ACC112 (cell line): ENCODE data around the gene CUZD1.

Experiments used
- H2AFZ ChIP-seq: fragments of 200-600 bp; sonication (generic); one replicate; pipeline ENCODE4 v1.6.0; 2017; ENCODE audit warnings: antibody characterized with exemption, low read length; ENCODE audit not compliant: unreplicated experiment
- H3K27ac ChIP-seq: fragments of 200-600 bp; sonication (generic); 2 replicates; pipeline ENCODE4 v1.5.1; 2014; ENCODE audit warnings: low read depth, mild to moderate bottlenecking, antibody characterized with exemption, low read length, moderate library complexity
- H3K27me3 ChIP-seq: fragments of 200-600 bp; sonication (generic); 2 replicates; pipeline ENCODE4 v1.6.1; 2014; ENCODE audit warnings: mild to moderate bottlenecking, antibody characterized with exemption, low read length, moderate library complexity, mixed read lengths; ENCODE audit not compliant: insufficient read depth
- H3K36me3 ChIP-seq: fragments of 200-600 bp; sonication (generic); 2 replicates; pipeline ENCODE4 v1.6.1; 2016; ENCODE audit warnings: mild to moderate bottlenecking, antibody characterized with exemption, low read length, moderate library complexity, mixed read lengths; ENCODE audit not compliant: insufficient read depth
- H3K4me1 ChIP-seq: fragments of 200-600 bp; sonication (generic); one replicate; pipeline ENCODE4 v1.6.1; 2016; ENCODE audit warnings: low read length, mixed read lengths; ENCODE audit not compliant: insufficient read depth, unreplicated experiment, control insufficient read depth
- H3K4me3 ChIP-seq: fragments of 200-600 bp; sonication (generic); 2 replicates; pipeline ENCODE4 v1.5.1; 2014; ENCODE audit warnings: mild to moderate bottlenecking, low read depth, low read length
- H3K79me2 ChIP-seq: fragments of 200-600 bp; sonication (generic); one replicate; pipeline ENCODE4 v1.6.0; 2016; ENCODE audit warnings: low read length; ENCODE audit not compliant: control insufficient read depth, unreplicated experiment, insufficient read depth

Gene CUZD1

DNA sequence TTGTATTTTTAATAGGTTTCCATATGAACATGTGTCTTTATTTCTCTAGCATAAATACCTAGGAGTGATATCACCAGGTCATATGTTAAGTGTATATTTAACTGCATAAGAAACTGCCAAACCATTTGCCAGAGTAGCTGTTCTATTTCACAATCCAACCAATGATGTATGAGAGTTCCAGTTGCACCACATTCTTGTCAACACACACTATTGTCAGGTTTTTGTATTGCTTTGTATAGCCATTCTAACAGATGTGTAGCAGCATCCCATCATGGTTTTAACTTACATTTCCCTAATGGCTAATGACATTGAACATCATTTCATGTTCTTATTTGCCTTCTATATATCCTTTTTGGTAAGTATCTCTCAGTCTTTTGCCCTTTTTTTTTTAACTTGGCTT is 4.1 kb downstream of the CUZD1 start:
- Histone ChIP-seq H3K4me1 (no peaks in the 10 kb centered on the region), H2AFZ (no peak overlapping the region), H3K27ac (no peak overlapping the region), H3K79me2 (no peaks in the 10 kb centered on the region), H3K27me3 (no peaks in the 10 kb centered on the region), H3K36me3 (peaks cover 44% of the 10 kb centered on the region), H3K4me3 (no peak overlapping the region)

DNA sequence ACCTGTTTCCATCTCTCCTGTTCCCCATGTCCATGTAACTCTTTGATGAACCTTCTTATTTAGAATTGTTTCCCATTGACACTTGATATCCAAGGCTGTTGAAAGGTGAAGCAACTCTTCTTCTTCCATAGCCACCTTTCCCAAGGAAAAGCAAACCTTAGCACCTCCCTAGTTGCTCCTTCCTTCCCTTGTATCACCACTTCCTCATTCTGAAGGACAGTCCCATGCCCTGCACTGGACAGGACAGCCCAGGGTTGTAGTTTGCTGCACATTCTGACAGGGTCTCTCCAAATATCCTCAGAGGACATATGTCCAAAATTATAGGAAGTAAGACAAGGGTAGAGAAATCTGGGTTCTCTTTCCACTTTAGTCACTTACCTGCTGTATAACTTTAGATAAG is 6.2 kb downstream of the CUZD1 start:
- no peak overlapping the region for H2AFZ ChIP-seq
- no peak overlapping the region for H3K4me3 ChIP-seq
- H3K36me3 ChIP-seq, result peaks cover 42% of the 10 kb centered on the region
- no peaks in the 10 kb centered on the region for H3K4me1 ChIP-seq
- no peaks in the 10 kb centered on the region for H3K27me3 ChIP-seq
- no peaks in the 10 kb centered on the region for H3K79me2 ChIP-seq
- H3K27ac ChIP-seq, result no peak overlapping the region

DNA sequence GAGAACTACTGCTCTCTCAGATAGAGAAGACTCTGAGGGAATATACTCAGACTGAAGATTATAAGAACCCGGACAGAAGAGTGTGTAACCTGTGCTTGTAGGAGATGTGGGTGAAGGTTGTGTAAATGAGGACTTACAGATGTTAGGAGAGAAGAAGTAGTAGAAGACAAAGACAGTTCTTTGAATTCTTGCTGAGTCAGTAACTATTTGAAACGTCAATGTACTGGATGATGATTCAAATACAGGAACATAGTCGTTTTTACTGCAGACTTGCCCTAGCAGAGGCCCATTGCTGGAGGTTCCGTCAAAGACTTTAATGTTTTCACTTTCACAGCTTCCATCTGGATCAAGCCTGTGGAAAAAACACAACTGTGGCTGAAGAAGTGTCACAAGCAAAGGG is 6.8 kb downstream of the CUZD1 start:
- Histone ChIP-seq H2AFZ (no peak overlapping the region), H3K79me2 (no peaks in the 10 kb centered on the region), H3K27ac (no peak overlapping the region), H3K4me3 (no peak overlapping the region), H3K27me3 (no peaks in the 10 kb centered on the region), H3K36me3 (peaks cover 44% of the 10 kb centered on the region), H3K4me1 (no peaks in the 10 kb centered on the region)

DNA sequence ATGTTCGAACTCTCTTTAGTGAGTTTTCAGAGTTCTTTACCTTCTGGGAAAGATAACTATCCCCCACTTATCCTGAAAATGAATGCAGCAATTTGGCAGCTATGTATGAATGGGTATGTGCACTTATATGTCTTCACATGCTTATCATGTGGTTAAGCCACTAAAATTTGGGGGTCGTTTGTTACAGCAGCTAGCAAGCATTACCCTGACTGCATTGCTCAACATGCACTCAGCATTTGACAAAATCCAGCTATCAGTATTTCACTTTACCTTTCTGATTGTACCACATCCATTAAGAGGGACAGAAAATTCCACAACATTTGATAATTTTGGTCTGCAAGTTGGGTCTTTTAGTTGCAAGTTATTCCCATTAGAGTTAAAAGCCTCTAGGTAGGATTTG is 9.7 kb downstream of the CUZD1 start:
- Histone ChIP-seq H3K27ac (no peak overlapping the region), H3K36me3 (peaks cover 37% of the 10 kb centered on the region), H3K4me1 (no peaks in the 10 kb centered on the region), H3K4me3 (no peak overlapping the region), H3K27me3 (no peaks in the 10 kb centered on the region), H3K79me2 (no peaks in the 10 kb centered on the region), H2AFZ (no peak overlapping the region)

DNA sequence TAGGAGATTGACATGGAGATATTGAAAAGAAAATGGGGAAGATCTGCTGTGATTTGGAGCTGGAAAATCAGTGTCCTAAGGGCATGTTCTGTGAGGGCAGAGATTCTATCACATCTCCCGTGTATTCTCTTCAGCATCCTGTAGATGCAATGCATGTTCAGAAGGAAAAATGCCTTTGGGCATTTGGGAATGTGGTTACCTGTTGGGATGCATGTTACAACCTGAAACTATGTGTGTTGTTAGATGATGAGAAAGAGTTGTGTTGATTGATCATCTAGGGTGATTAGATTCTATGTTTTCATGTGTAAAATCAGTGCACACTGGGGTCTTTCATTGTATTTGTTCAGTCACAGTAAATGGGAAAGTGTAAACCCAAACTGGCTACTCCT is 14.7 kb downstream of the CUZD1 start:
- Histone ChIP-seq H3K79me2 (no peaks in the 10 kb centered on the region), H3K27ac (no peak overlapping the region), H3K36me3 (peaks cover 18% of the 10 kb centered on the region), H3K27me3 (peaks cover 32% of the 10 kb centered on the region), H3K4me1 (no peaks in the 10 kb centered on the region), H2AFZ (no peak overlapping the region), H3K4me3 (no peak overlapping the region)

DNA sequence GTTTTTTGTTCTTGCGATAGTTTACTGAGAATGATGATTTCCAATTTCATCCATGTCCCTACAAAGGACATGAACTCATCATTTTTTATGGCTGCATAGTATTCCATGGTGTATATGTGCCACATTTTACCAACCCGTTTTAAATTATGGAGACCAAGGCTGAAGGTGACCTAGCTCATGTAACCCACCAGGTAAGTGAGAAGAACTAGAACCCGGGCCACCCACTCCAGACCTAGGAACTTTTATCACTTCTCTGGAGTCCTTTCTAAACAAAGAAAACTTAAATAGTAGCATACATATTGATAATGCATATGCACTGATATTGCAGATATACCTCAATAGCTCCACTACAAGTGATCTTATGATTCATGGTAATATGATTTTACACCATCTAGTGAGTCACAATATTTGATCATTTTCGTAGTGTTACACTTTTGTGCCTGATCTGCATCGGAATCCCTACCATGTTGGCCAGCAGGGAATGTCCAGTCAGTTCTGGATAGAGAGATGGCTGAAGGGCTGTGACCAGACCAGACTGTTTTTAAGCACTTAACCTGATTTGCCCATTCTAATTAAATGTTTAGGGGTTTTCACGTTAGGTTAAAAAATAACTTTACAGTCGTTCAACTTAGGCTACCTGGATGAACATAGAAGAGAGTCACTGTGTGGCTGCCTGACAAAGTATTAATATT is 15.2 kb downstream of the CUZD1 start:
- Histone ChIP-seq H3K4me1 (no peaks in the 10 kb centered on the region), H3K4me3 (no peak overlapping the region)

DNA sequence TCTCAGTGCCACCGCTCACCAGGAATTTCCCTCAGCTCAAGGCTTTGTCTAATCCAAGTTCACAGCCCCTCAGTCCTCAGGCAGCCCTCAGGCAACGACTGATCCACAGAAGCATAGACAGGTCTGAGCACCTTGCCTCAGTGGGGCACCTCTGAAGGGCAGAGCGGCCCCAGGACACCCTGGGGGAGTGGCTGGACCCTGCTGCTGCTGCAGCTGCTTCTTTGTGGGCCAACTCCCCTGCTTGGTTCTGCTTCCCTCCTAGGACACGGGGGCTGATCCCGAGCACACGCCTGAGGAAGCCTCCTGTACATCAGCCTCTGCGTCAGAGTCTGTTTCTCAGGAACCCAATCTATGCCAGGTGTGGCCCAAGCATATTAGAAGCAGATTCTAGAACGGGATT is 16.2 kb downstream of the CUZD1 start:
- Histone ChIP-seq H3K27ac (no peak overlapping the region), H3K36me3 (peaks cover 13% of the 10 kb centered on the region), H3K4me3 (no peak overlapping the region), H2AFZ (no peak overlapping the region), H3K79me2 (no peaks in the 10 kb centered on the region), H3K27me3 (peaks cover 47% of the 10 kb centered on the region), H3K4me1 (no peaks in the 10 kb centered on the region)

More for the DNA sequence above, 15.2 kb downstream of the CUZD1 start:
- Histone ChIP-seq H2AFZ (no peak overlapping the region), H3K36me3 (peaks cover 18% of the 10 kb centered on the region), H3K27ac (no peak overlapping the region), H3K27me3 (peaks cover 37% of the 10 kb centered on the region), H3K79me2 (no peaks in the 10 kb centered on the region)

DNA sequence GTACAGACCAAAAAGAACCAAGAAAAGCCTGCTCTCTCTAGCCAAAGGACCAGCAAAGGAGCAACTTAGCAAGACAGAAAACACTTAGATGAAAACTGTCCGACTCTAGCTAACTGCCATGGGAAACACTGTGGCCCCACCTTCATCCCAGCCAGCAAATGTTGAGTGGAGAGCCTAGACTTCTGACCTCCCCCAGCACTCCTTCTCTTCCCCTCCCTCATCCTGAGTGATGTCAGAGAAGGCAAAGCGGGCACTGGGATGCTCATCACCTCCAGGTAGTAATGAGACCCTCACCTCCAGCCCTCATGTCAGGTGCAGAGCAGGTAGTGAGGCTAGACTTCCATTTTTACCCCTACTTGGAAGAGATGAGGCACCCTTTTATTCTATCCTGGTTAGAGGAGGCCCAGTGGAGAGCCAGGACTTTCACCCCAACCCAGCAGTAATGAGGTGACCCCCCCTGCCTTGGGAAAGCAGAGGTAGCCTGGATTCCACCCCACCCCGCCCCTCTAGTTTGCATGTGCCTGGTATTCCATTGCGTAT is 16.9 kb downstream of the CUZD1 start:
- Histone ChIP-seq H3K36me3 (peaks cover 10% of the 10 kb centered on the region), H3K27me3 (peaks cover 53% of the 10 kb centered on the region), H3K4me3 (no peak overlapping the region)

DNA sequence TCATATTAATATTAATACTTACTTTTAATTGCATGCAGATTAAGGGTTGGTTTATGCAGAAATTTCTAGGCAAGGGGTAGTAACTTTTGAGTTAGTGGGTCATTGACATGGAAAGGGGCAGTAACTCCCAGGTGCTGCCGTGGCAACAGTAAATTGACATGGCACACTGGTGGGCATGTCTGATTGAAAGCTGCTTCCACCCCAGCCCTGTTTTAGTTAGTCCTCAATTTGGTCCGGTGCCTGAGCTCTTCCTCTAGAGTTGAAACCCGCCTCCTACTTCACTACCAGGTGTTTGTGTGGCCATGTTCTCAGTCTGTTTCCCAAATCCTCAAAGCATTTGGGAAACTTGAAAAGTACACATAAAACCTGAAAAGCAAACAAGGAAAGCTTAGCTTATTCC is 18.4 kb downstream of the CUZD1 start:
- H3K79me2 ChIP-seq, result no peaks in the 10 kb centered on the region
- peaks cover 3% of the 10 kb centered on the region for H3K36me3 ChIP-seq
- no peak overlapping the region for H2AFZ ChIP-seq
- H3K27ac ChIP-seq, result no peak overlapping the region
- peaks cover 68% of the 10 kb centered on the region for H3K27me3 ChIP-seq
- H3K4me3 ChIP-seq, result no peak overlapping the region
- no peaks in the 10 kb centered on the region for H3K4me1 ChIP-seq

More for the DNA sequence above, 16.9 kb downstream of the CUZD1 start:
- no peaks in the 10 kb centered on the region for H3K4me1 ChIP-seq
- no peak overlapping the region for H3K27ac ChIP-seq
- no peaks in the 10 kb centered on the region for H3K79me2 ChIP-seq
- H2AFZ ChIP-seq, result no peak overlapping the region

DNA sequence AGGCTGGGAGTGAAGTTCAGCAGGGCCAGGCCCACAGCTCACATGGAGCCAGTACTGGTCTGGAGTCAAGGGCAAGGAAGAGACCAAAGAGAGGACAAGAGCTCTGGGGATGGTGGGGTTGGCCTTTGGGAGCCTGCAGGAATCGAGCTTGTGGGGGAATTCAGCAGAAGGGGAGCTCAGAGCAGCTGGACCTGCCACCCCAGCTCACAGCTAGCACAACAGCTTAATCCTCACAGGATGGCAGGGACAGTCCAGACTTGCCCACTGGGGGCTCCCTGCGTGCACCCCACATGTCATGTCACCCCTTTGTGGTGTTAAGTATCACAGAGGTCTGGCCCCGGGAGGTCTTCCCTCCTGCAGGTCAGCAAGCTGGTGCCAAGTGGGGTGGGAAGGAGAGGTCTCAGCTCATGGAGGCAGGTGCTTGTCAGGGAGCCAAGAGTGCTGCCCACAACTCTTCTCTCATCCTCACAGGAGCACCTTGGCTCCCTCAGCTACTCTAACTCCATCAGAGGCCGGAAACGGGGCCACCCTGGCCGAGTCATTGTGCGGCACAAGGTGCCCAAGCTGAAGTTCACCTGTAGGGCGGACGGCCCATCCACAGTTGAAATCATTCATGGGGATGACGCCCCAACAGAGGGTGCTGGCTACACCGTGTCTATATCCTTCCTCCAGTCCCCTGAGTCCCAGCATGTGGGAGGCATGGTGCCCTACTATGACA is 22.5 kb downstream of the CUZD1 start:
- Histone ChIP-seq H3K4me1 (no peaks in the 10 kb centered on the region), H3K4me3 (no peak overlapping the region), H3K79me2 (no peaks in the 10 kb centered on the region), H3K27me3 (peaks cover 99% of the 10 kb centered on the region), H2AFZ (no peak overlapping the region), H3K27ac (no peak overlapping the region), H3K36me3 (no peaks in the 10 kb centered on the region)

DNA sequence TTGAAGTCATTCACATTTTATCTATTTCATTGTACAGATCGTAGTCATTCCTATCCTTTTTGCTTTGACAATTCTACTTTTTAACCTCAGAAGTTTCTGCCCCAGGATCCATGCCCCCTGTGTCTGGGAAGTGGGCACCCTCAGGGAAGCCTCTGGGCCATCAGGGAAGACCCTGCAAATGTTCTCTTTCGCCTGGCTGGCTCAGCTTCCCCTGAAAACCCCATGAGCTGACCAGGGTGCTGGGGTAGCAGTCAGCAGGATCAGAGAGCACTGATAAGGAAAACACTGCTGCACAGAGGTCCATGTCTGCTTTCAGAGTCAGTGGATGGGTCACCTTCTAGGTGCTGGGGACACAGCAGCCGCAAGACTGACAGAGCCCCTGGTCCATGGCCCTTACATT is 23.8 kb downstream of the CUZD1 start:
- Histone ChIP-seq H3K27me3 (peaks cover 100% of the 10 kb centered on the region), H3K36me3 (no peaks in the 10 kb centered on the region), H2AFZ (no peak overlapping the region), H3K27ac (no peak overlapping the region), H3K4me3 (no peak overlapping the region), H3K4me1 (no peaks in the 10 kb centered on the region), H3K79me2 (no peaks in the 10 kb centered on the region)
